ENCODE measurements around the gene ANXA4. TPM values are rescaled to one million over a fixed set of nuclear protein-coding genes. Genes with fewer than 3 reads are reported as not detected.
"Not testable (repeated sequence)": the region's sequence is repeated elsewhere in the genome, so short reads cannot be mapped to it uniquely, and the experiment has no call there.

Gene ANXA4
- total and polyA plus RNA-seq, 2 experiments from 2014 or later, result 107 to 231 TPM

DNA sequence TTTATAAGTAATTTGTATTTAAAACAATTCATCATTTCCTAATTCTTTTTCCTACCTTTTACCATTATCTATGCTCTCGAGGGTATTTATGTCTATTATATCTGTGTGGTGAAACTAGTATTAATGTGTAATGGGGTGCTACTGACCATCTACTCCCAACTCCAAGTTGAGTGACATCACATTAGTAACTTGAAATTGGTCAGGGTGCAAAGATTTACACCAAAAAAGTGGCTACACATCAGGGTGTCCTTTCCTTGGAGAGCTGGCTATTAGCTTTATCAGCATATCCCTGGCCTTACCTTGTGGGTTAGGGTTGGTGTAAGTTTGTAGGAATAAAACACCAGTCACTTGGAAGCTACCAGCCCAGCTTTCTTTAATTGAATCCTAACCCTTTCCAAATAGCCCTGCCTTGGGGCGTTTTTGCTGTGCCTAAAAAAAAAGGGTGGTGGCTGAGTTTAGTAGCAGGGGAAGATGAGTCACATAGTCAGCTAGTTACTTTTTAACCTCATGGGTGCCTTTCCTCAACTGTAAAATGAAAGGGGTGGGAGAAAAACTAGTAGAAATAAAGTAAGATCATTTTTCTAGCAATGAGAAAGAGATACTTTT lies 14.0 kb downstream of the ANXA4 start:
- Histone ChIP-seq H2AFZ (no peak overlapping the region), H3K4me3 (no peak overlapping the region), H3K4me1 (ENCODE audit: insufficient read depth) (peaks cover 10% of the 10 kb centered on the region), H3K4me2 (peak overlapping the region; percentile 50), H3K79me2 (peaks cover 89% of the 10 kb centered on the region), H3K9me2 (replicated peaks; ENCODE audit: insufficient read depth) (no peaks in the 10 kb centered on the region), H3K36me3 (replicated peaks; ENCODE audit: insufficient read depth, low read depth) (no peaks in the 10 kb centered on the region), H3K27me3 (no peaks in the 10 kb centered on the region), H4K20me1 (ENCODE audit: insufficient read depth, poor library complexity, severe bottlenecking) (peaks cover 11% of the 10 kb centered on the region), H3K27ac (peak overlapping the region; percentile 38), H3K9me3 (ENCODE audit: low read depth) (no peaks in the 10 kb centered on the region)
- DNase-seq (ENCODE audit: low spot score), result no peak
- no peak for TF ChIP-seq EZH2 (IDR thresholded peaks at IDR 0.05; ENCODE audit: borderline replicate concordance)
- TF ChIP-seq EZH2phosphoT487 (IDR thresholded peaks at IDR 0.05; ENCODE audit: low read depth, severe bottlenecking, unreplicated experiment), result no peak
- TF ChIP-seq, protein P1, sequence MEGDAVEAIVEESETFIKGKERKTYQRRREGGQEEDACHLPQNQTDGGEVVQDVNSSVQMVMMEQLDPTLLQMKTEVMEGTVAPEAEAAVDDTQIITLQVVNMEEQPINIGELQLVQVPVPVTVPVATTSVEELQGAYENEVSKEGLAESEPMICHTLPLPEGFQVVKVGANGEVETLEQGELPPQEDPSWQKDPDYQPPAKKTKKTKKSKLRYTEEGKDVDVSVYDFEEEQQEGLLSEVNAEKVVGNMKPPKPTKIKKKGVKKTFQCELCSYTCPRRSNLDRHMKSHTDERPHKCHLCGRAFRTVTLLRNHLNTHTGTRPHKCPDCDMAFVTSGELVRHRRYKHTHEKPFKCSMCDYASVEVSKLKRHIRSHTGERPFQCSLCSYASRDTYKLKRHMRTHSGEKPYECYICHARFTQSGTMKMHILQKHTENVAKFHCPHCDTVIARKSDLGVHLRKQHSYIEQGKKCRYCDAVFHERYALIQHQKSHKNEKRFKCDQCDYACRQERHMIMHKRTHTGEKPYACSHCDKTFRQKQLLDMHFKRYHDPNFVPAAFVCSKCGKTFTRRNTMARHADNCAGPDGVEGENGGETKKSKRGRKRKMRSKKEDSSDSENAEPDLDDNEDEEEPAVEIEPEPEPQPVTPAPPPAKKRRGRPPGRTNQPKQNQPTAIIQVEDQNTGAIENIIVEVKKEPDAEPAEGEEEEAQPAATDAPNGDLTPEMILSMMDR (IDR thresholded peaks at IDR 0.05; ENCODE audit: poor library complexity), result no peak
- 46% methylated on average over 2 of the region's 2 CpGs for WGBS (ENCODE audit: low lambda C conversion rate, missing lambda C conversion rate)

DNA sequence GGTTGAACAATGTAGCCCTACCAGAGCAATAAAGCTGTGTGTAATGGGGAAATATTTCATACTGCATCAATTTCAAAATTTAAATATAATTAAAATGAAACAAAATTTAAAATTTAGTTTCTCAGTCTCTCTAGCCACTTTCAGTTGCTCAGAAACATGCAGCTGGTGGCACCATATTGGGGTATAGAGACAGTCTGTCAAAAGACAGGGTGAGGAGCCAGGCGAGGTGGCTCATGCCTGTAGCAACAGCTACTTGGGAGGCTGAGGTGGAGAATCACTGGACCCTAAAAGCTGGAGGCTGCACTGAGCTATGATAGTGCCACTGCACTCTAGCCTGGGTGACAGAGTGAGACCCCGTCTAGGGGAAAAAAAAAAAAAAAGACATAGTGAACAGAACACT lies 20.1 kb downstream of the ANXA4 start:
- no peak overlapping the region for H3K4me3 ChIP-seq
- H3K36me3 ChIP-seq (replicated peaks; ENCODE audit: insufficient read depth, low read depth), result peaks cover 2% of the 10 kb centered on the region
- no peaks in the 10 kb centered on the region for H3K9me3 ChIP-seq (ENCODE audit: low read depth)
- peak overlapping the region; percentile 96 for H3K27ac ChIP-seq
- peaks cover 79% of the 10 kb centered on the region for H3K79me2 ChIP-seq
- H3K4me1 ChIP-seq (ENCODE audit: insufficient read depth), result peaks cover 40% of the 10 kb centered on the region
- no peak overlapping the region for H3K4me2 ChIP-seq
- no peak for TF ChIP-seq EZH2phosphoT487 (IDR thresholded peaks at IDR 0.05; ENCODE audit: low read depth, severe bottlenecking, unreplicated experiment)
- TF ChIP-seq, protein P1 (IDR thresholded peaks at IDR 0.05; ENCODE audit: poor library complexity), result no peak
- TF ChIP-seq EZH2 (IDR thresholded peaks at IDR 0.05; ENCODE audit: borderline replicate concordance), result no peak
- H3K9me2 ChIP-seq (replicated peaks; ENCODE audit: insufficient read depth), result no peaks in the 10 kb centered on the region
- no peaks in the 10 kb centered on the region for H3K27me3 ChIP-seq
- WGBS (ENCODE audit: low lambda C conversion rate, missing lambda C conversion rate), result 98% methylated on average over 2 of the region's 2 CpGs
- no peak for DNase-seq (ENCODE audit: low spot score)
- H2AFZ ChIP-seq, result no peak overlapping the region
- H4K20me1 ChIP-seq (ENCODE audit: insufficient read depth, poor library complexity, severe bottlenecking), result no peaks in the 10 kb centered on the region

DNA sequence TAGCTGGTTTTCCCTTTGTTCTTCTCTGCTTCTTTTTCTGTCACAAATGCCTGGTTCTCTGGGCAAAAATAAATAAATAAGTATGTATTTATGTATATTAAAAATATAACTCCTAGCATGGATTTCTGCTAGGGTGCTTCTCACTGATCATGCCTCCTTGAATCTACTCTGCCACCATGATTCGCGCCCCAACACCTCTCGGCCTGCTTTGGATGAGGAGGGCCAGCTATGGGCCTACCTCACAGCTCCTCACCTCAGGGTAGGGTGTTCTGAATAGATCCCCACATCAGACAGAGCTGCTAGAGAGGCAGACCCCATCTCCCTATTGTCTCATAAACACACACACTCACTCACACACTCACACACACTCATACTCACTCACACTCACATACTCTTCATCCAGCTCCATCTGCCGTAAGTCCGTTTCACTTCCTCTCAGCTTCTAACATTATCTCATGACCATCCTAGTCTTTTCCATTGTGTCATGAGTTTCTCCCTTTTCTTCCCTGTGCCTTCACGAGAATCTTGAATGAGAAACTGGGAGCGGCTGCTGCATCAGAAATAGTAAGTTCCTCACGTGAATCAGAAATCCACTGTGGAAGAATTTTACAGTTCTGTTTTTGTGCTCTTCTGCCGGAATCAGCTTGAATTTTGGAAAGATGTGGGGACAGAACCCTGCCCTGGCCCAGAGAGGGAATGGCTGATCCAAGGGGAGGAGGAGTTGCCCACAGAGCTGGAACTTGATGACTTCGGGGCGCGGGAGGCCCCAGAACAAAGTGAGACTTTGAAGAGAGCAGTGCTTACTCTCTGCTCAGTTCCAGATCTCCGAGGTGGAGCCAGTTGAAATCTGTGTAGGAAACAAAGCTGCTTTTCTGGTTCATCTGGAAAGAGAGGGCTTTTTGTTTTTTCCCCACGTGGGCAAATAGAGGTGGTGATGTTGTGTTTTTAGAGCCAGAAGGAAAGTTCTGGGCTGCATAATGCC lies 20.9 kb downstream of the ANXA4 start:
- Histone ChIP-seq H3K4me1 (ENCODE audit: insufficient read depth) (peaks cover 47% of the 10 kb centered on the region), H3K9me3 (ENCODE audit: low read depth) (no peaks in the 10 kb centered on the region), H3K4me3 (no peak overlapping the region), H3K9me2 (replicated peaks; ENCODE audit: insufficient read depth) (no peaks in the 10 kb centered on the region), H4K20me1 (ENCODE audit: insufficient read depth, poor library complexity, severe bottlenecking) (no peaks in the 10 kb centered on the region), H3K36me3 (replicated peaks; ENCODE audit: insufficient read depth, low read depth) (peaks cover 2% of the 10 kb centered on the region), H3K27me3 (no peaks in the 10 kb centered on the region), H3K4me2 (peak overlapping the region; percentile 35), H3K79me2 (peaks cover 79% of the 10 kb centered on the region), H3K27ac (peak overlapping the region; percentile 96), H2AFZ (no peak overlapping the region)
- 77% methylated on average over 14 of the region's 14 CpGs for WGBS (ENCODE audit: low lambda C conversion rate, missing lambda C conversion rate)
- peak; percentile 24 for DNase-seq (ENCODE audit: low spot score)
- TF ChIP-seq EZH2phosphoT487 (IDR thresholded peaks at IDR 0.05; ENCODE audit: low read depth, severe bottlenecking, unreplicated experiment) (no peak), EZH2 (IDR thresholded peaks at IDR 0.05; ENCODE audit: borderline replicate concordance) (no peak)
- TF ChIP-seq, protein P1 (IDR thresholded peaks at IDR 0.05; ENCODE audit: poor library complexity), result no peak

DNA sequence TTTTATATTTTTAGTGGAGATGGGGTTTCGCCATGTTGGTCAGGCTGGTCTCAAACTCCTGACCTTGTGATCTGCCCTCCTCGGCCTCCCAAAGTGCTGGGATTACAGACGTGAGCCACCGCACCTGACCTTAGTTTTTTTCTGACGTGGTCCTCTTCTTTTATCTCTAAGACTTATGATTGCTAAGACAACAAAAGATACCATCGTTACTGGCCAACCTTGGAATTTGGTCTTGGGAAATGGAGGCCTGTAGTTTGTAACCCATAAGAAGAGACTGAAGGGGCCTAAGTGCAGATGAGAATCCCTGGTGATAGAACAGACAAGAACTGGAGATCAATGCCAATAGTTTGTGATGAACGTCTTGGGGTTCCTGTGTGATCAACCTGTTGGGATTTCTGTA lies 21.9 kb downstream of the ANXA4 start:
- peak; percentile 21 for DNase-seq (ENCODE audit: low spot score)
- peaks cover 56% of the 10 kb centered on the region for H3K4me1 ChIP-seq (ENCODE audit: insufficient read depth)
- H3K27ac ChIP-seq, result peak overlapping the region; percentile 96
- not testable (repeated sequence) for H3K9me2 ChIP-seq (replicated peaks; ENCODE audit: insufficient read depth); H3K27me3 ChIP-seq; H3K4me3 ChIP-seq; H4K20me1 ChIP-seq (ENCODE audit: insufficient read depth, poor library complexity, severe bottlenecking); H2AFZ ChIP-seq; H3K9me3 ChIP-seq (ENCODE audit: low read depth); H3K36me3 ChIP-seq (replicated peaks; ENCODE audit: insufficient read depth, low read depth)
- H3K79me2 ChIP-seq, result peaks cover 78% of the 10 kb centered on the region
- H3K4me2 ChIP-seq, result peak overlapping the region; percentile 35
- 69% methylated on average over 7 of the region's 7 CpGs for WGBS (ENCODE audit: low lambda C conversion rate, missing lambda C conversion rate)
